ENCODE data around the gene RBM34.

Gene RBM34

DNA sequence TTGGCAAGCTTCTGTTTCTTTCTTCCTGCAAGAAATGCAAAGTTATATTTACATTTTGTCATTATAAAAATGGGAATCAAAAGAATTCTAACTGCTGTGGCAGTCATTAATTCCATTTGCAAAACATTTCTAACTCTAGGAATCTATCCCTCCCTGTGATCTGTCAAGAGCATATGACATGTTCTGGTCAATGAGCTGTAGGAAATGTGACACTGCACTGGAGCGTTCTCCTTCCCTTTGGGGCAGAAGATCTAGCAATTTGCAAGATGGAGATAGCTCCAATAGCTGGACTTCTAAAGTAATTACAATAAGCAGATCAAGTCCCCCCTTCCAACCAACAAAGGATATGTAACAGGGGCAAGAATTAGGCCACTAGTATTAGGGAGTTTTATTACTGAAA lies 38.7 kb downstream of the RBM34 start:
- in situ Hi-C loops (cut with MboI; ENCODE audit: low pct_unique_long_range_greater_than_20kb, low sequenced_read_pairs, unreplicated experiment) = no loop called here
- no peak for TF ChIP-seq CTCF (IDR thresholded peaks at IDR 0.05; ENCODE audit: extremely low read depth, insufficient read depth, missing control alignments)
- no peak for DNase-seq (ENCODE audit: low spot score)

DNA sequence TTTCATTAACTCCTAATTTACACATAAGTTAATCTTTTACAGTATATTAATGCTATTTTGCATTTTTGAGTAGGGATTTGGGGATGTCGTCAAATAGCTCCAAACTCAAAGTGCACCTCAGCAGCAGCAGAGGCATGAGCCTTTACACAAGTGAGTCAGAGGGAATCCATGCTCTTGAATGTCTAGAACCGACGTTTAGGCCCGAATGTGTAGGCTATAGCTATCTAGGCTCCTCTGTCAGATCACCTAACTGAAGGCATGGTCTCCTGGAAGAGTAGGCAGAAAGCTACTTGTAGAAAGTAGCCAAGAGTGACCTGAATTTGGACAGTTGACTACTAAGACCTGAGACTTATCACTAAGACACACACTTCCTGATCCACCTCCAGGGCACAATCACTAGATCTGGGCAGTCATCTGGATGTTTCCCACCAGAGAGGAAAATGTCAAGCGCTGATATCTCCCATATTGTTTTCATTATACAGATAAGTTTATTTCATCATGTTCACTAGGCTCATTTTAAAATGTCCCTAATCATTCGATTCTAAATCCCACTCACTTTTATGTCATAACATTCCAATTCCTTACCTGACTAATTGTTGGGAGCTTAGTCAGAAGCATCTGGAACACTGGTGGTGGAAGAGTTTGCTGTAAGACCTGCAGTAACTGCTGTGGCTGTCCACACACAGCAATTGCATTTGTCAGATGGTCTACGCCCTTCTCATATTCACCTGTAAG lies 47.7 kb downstream of the RBM34 start:
- DNase-seq (ENCODE audit: low spot score) = no peak
- in situ Hi-C loops (cut with MboI; ENCODE audit: low pct_unique_long_range_greater_than_20kb, low sequenced_read_pairs, unreplicated experiment) = no loop called here
- TF ChIP-seq CTCF (IDR thresholded peaks at IDR 0.05; ENCODE audit: extremely low read depth, insufficient read depth, missing control alignments) = no peak

DNA sequence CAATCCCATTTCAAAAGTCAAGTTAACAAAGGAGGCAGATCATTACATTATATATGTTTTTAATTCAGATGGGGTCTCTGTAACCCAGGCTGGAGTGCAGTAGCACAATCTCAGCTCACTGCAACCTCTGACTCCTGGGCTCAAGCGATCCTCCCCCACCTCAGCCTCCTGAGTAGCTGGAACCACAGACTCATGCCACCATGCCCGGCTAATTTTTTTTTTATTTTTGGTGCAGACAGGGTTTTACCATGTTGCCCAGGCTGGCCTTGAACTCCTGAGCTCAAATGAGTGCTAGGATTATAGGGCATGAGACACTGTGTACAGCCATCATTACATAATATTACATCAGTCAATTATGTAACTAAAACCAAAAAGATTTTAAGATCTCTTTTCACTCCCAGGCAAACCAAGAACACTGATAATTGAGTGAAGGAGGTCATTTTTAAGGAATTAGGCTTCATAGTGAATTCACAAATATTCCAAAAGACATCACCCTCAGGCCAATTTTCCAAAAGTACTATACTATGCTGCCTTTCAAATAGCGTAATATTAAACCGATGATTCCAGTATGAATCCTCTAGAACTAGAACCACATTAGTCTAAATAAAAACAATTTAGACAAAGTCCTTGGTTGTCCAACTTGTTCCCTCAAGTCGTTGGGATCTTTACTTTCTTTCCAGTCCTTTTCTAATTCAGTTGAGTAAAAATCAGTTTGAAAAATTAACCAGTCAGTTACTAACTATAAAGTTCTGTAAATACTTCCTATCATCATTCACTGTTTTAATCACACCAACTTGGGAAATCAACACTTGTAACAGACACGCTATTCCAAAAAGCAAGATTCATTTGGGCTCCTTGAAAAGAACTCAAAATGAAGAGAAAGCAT lies 48.5 kb downstream of the RBM34 start:
- in situ Hi-C loops (cut with MboI; ENCODE audit: low pct_unique_long_range_greater_than_20kb, low sequenced_read_pairs, unreplicated experiment) = no loop called here
- TF ChIP-seq CTCF (IDR thresholded peaks at IDR 0.05; ENCODE audit: extremely low read depth, insufficient read depth, missing control alignments) = no peak
- no peak for DNase-seq (ENCODE audit: low spot score)

- TF ChIP-seq CTCF (IDR thresholded peaks at IDR 0.05; ENCODE audit: extremely low read depth, insufficient read depth, missing control alignments) = no peak
- DNase-seq (ENCODE audit: low spot score) = no peak
- in situ Hi-C loops (cut with MboI; ENCODE audit: low pct_unique_long_range_greater_than_20kb, low sequenced_read_pairs, unreplicated experiment) = no loop called here
These were observed 49.9 kb downstream of the RBM34 start for GRCh38 chr1:235111107-235111506.

DNA sequence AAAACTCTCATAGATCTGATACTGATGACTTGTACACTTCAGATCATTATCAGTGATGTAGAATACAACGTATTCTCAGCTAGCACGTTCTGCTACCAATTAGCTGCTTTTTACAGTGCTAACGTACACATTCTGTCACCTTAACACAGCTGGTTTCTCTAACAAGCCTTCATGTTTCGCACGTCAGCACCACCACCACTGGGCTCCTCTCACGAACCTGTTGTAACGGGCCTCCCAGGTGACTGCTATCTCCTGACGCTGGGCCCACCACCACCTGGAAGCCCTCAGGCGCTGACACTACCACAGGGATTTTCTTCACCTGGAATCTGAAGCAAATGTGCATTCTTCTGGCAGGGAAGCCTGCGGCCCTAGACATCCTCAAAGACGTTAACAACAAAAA lies 52.2 kb downstream of the RBM34 start:
- no peak for DNase-seq (ENCODE audit: low spot score)
- in situ Hi-C loops (cut with MboI; ENCODE audit: low pct_unique_long_range_greater_than_20kb, low sequenced_read_pairs, unreplicated experiment) = loop anchor here (10.0 kb wide), 1 partner anchor 306 kb away; no protein-coding TSS in a partner anchor
- TF ChIP-seq CTCF (IDR thresholded peaks at IDR 0.05; ENCODE audit: extremely low read depth, insufficient read depth, missing control alignments) = no peak

DNA sequence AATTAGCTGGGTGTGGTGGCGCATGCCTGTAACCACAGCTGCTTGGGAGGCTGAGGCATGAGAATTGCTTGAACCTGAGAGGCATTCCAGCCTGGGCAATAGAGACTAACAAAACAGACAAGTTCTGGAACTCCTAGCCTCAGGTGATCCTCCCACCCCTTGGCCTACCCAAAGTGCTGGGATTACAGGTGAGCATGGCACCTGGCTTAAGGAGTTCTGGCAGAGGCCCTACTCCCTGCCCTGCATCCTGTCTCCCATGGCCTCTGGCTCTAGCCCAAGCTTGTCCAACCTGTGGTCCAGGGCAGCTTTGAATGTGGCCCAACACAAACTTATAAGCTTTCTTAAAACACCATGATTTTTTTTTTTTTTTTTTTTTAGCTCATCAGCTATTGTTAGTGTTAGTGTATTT lies 52.9 kb downstream of the RBM34 start:
- no peak for DNase-seq (ENCODE audit: low spot score)
- TF ChIP-seq CTCF (IDR thresholded peaks at IDR 0.05; ENCODE audit: extremely low read depth, insufficient read depth, missing control alignments) = no peak
- in situ Hi-C loops (cut with MboI; ENCODE audit: low pct_unique_long_range_greater_than_20kb, low sequenced_read_pairs, unreplicated experiment) = loop anchor here (10.0 kb wide), 1 partner anchor 307 kb away; no protein-coding TSS in a partner anchor

Measured in GM13977 (cell line).